Peyer's patch (tissue), 4 donors: ENCODE measurements around the gene MLKL. TPM values are rescaled to one million over a fixed set of nuclear protein-coding genes. Genes with fewer than 3 reads are reported as not detected.

Experiments used
- DNase-seq, 3 donors: peaks; one replicate each; pipeline ENCODE4 v3.0.0-alpha.2; 2017 to 2019
- H3K27ac ChIP-seq, 4 donors: fragments of 200-600 bp; sonication (generic); one replicate each; pipeline ENCODE4 v1.5.1; 2016 to 2019
- H3K27me3 ChIP-seq, 2 donors: fragments of 200-600 bp; sonication (generic); one replicate each; pipeline ENCODE4 v1.5.1; 2019
- H3K36me3 ChIP-seq, 3 donors: fragments of 200-600 bp; sonication (generic); one replicate each; pipeline ENCODE4 v1.5.1; 2016 to 2019
- H3K4me1 ChIP-seq, 4 donors: fragments of 200-600 bp; sonication (generic); one replicate each; pipeline ENCODE4 v1.5.1; 2016 to 2019
- H3K4me3 ChIP-seq, 4 donors: fragments of 200-600 bp; sonication (generic); 1 replicate in 3 of 4; 2 replicates in 1 of 4; pipeline ENCODE4 v1.5.1; 2016 to 2019; ENCODE audit warnings: mild to moderate bottlenecking in 1 of 4
- H3K9me3 ChIP-seq, 4 donors: fragments of 200-600 bp; sonication (generic); one replicate each; pipeline ENCODE4 v1.5.1; 2016 to 2019; ENCODE audit warnings: mild to moderate bottlenecking in 1 of 4
- POLR2A ChIP-seq, 2 donors: fragments of 450-650 bp; IDR thresholded peaks; one replicate each; pipeline ENCODE4 v1.5.1; 2017; ENCODE audit warnings: antibody characterized with exemption in 2 of 2, mild to moderate bottlenecking in 2 of 2, moderate library complexity in 2 of 2
- total RNA-seq, 4 donors: library from RNA; depleted of rRNA; stranded (reverse); fragments of >200 nt; gene quantifications; one replicate each; pipeline ENCODE4 v1.1.0, GENCODE V29; 2016
- TF ChIP-seq, protein P1 (sequence below), 6 experiments: fragments of 450-650 bp in 4 of 6; fragments of 200-600 bp in 2 of 6; sonication (generic) in 1 of 6; IDR thresholded peaks; one replicate each; pipeline ENCODE4 v1.5.1; 2017 to 2019; ENCODE audit warnings: antibody characterized with exemption in 6 of 6, mild to moderate bottlenecking in 3 of 6, moderate library complexity in 1 of 6

MLKL gene
- total RNA-seq, 4 donors from 2014 or later, result 13.7 to 78.4 (median 22.5) TPM

DNA sequence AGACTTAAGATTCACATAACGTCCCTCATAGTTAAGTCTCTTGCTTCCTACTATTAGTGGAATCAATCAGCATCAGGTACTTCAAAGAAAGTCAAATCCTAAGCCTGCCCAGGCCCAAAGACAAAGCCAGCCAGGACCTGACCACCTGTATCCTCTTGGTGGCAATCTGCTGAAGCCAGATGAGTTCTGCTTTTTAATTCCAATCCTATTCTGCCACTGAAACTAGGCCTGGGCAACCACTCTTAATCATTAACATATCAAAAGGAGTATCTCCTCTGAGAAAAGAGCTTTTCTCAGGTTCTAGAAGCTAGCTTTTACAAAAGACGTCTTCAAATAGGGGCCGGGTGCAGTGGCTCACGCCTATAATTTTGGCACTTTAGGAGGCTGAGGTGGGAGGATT is 78.7 kb downstream of the MLKL start:
- Histone ChIP-seq H3K4me3 (no peak overlapping the region), H3K9me3 (no peaks in the 10 kb centered on the region), H3K4me1 (no peaks in the 10 kb centered on the region), H3K27ac (no peak overlapping the region), H3K27me3 (no peaks in the 10 kb centered on the region), H3K36me3 (peaks cover 0 to 58% (median 0%) of the 10 kb centered on the region in 3 donors)
- DNase-seq, result no peak
- TF ChIP-seq POLR2A (IDR thresholded peaks at IDR 0.05), result no peak
- TF ChIP-seq, protein P1, sequence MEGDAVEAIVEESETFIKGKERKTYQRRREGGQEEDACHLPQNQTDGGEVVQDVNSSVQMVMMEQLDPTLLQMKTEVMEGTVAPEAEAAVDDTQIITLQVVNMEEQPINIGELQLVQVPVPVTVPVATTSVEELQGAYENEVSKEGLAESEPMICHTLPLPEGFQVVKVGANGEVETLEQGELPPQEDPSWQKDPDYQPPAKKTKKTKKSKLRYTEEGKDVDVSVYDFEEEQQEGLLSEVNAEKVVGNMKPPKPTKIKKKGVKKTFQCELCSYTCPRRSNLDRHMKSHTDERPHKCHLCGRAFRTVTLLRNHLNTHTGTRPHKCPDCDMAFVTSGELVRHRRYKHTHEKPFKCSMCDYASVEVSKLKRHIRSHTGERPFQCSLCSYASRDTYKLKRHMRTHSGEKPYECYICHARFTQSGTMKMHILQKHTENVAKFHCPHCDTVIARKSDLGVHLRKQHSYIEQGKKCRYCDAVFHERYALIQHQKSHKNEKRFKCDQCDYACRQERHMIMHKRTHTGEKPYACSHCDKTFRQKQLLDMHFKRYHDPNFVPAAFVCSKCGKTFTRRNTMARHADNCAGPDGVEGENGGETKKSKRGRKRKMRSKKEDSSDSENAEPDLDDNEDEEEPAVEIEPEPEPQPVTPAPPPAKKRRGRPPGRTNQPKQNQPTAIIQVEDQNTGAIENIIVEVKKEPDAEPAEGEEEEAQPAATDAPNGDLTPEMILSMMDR (IDR thresholded peaks at IDR 0.05), result no peak

Other genes with a start within 250 kb of the MLKL start
- 100 to 1,000 TPM in 3 of 4 donors, 10 to 100 TPM in 1; 90.0 to 153 (median 113) TPM for gene GLG1, start 93.7 kb downstream of the MLKL start, total RNA-seq
- gene RFWD3, start 34.0 kb downstream of the MLKL start, total RNA-seq, result 10 to 100 TPM; 13.7 to 33.8 (median 23.8) TPM
- 10 to 100 TPM in 3 of 4 donors, 1 to 10 TPM in 1; 6.6 to 36.9 (median 24.7) TPM for gene FA2H, start 74.0 kb upstream of the MLKL start, total RNA-seq